K562 treated with DMSO at 1 percent for 24 hours (cell line): ENCODE results near the gene METTL3. TPM values are rescaled to one million over a fixed set of nuclear protein-coding genes. Genes with fewer than 3 reads are reported as not detected.

ENCODE experiments used
- total RNA-seq: library from RNA; unstranded; fragments of 300-600 nt; gene quantifications from 2 replicates; pipeline ENCODE4 v1.2.3, GENCODE V29; 2022; ENCODE audit warnings: low read depth; ENCODE audit not compliant: insufficient read depth

METTL3 gene
- total RNA-seq: 31.5 and 32.4 TPM in 2 replicates

GRCh38 chr14:21510735-21511657, at the start of gene METTL3:
Gene METTL3, minus strand, starts transcription at chr14:21511340. Its CDS starts 117 bp downstream, at chr14:21511223.

GRCh38 chr14:21525962-21526671, 15.0 kb upstream of the METTL3 start, which contains the start of gene SALL2:
Gene SALL2, minus strand, starts transcription at chr14:21526346. Its CDS starts 219 bp downstream, at chr14:21526127.

GRCh38 chr14:21476925-21477681, 34.0 kb downstream of the METTL3 start, which contains the start of the genes RAB2B and TOX4:
Gene RAB2B, minus strand, starts transcription at chr14:21476959. Its CDS starts 87 bp downstream, at chr14:21476872.
Gene TOX4, plus strand, starts transcription at chr14:21477195. Its CDS starts 84 bp downstream, at chr14:21477279.

GRCh38 chr14:21455912-21456667, 55.0 kb downstream of the METTL3 start, which contains the start of gene CHD8:
Gene CHD8, minus strand, starts transcription at chr14:21456123. Its CDS starts 24,480 bp downstream, at chr14:21431643.

Other genes starting within 250 kb of the METTL3 start
- gene HNRNPC, start 241.9 kb downstream of the METTL3 start, total RNA-seq: 425 and 459 TPM in 2 replicates
- 0.76 and 5.4 TPM in 2 replicates for gene RPGRIP1, start 231.3 kb downstream of the METTL3 start, total RNA-seq
- 36.5 and 41.5 TPM in 2 replicates for gene SUPT16H, start 127.3 kb downstream of the METTL3 start, total RNA-seq
- gene CHD8, start 55.2 kb downstream of the METTL3 start, total RNA-seq: 38.0 and 43.2 TPM in 2 replicates
- gene RAB2B, start 34.4 kb downstream of the METTL3 start, total RNA-seq: 9.7 and 9.8 TPM in 2 replicates
- gene TOX4, start 34.1 kb downstream of the METTL3 start, total RNA-seq: 25.3 and 26.5 TPM in 2 replicates
- gene SALL2, start 15.0 kb upstream of the METTL3 start, total RNA-seq: 23.8 and 27.0 TPM in 2 replicates
- gene OR10G3, start 68.7 kb upstream of the METTL3 start, total RNA-seq: not detected in 2 replicates
- gene OR10G2, start 123.6 kb upstream of the METTL3 start, total RNA-seq: not detected in 2 replicates
- gene OR4E2, start 142.5 kb upstream of the METTL3 start, total RNA-seq: not detected in 2 replicates
- gene OR4E1, start 162.5 kb upstream of the METTL3 start, total RNA-seq: not detected in 2 replicates